ENCODE measurements around the gene PEX7. TPM values are rescaled to one million over a fixed set of nuclear protein-coding genes. Genes with fewer than 3 reads are reported as not detected.
"Not testable (repeated sequence)": the region's sequence is repeated elsewhere in the genome, so short reads cannot be mapped to it uniquely, and the experiment has no call there.

The PEX7 gene
- total RNA-seq, result 5.0 and 5.4 TPM in 2 replicates

GRCh38 chr6:136822376-136823127, at the start of gene PEX7:
Gene PEX7 (plus strand): TSS chr6:136822592. CDS start chr6:136822666, 74 bp downstream.
- peak; percentile 93 to 94 for DNase-seq (ENCODE audit: low read depth in 2 of 2)

- DNase-seq (ENCODE audit: low read depth in 2 of 2), result no peak
Observed at GRCh38 chr6:136772685-136773472, 49.5 kb upstream of the PEX7 start.

- DNase-seq (ENCODE audit: low read depth in 2 of 2), result no peak
Observed at GRCh38 chr6:136773473-136773796, 49.0 kb upstream of the PEX7 start.

GRCh38 chr6:136774228-136775041, 48.0 kb upstream of the PEX7 start:
- peak in 1 of 2 donors; percentile 64 for DNase-seq (ENCODE audit: low read depth in 2 of 2)

- DNase-seq (ENCODE audit: low read depth in 2 of 2), result no peak
Observed at GRCh38 chr6:136775081-136775480, 47.3 kb upstream of the PEX7 start.

- DNase-seq (ENCODE audit: low read depth in 2 of 2), result no peak
Observed at GRCh38 chr6:136775548-136775947, 46.8 kb upstream of the PEX7 start.

- DNase-seq (ENCODE audit: low read depth in 2 of 2), result no peak
Observed at GRCh38 chr6:136777651-136778050, 44.7 kb upstream of the PEX7 start.

GRCh38 chr6:136779682-136780081, 42.7 kb upstream of the PEX7 start:
- DNase-seq (ENCODE audit: low read depth in 2 of 2), result no peak

GRCh38 chr6:136780972-136781371, 41.4 kb upstream of the PEX7 start:
- no peak for DNase-seq (ENCODE audit: low read depth in 2 of 2)

- DNase-seq (ENCODE audit: low read depth in 2 of 2), result peak; percentile 75 to 81
Observed at GRCh38 chr6:136782021-136782770, 40.2 kb upstream of the PEX7 start.

GRCh38 chr6:136783021-136783420, 39.4 kb upstream of the PEX7 start:
- no peak for DNase-seq (ENCODE audit: low read depth in 2 of 2)

- DNase-seq (ENCODE audit: low read depth in 2 of 2), result peak in 1 of 2 donors; percentile 31
Observed at GRCh38 chr6:136783495-136784270, 38.7 kb upstream of the PEX7 start.

GRCh38 chr6:136784271-136784664, 38.1 kb upstream of the PEX7 start:
- DNase-seq (ENCODE audit: low read depth in 2 of 2), result no peak

GRCh38 chr6:136784910-136785746, 37.3 kb upstream of the PEX7 start:
- peak; percentile 25 to 92 for DNase-seq (ENCODE audit: low read depth in 2 of 2)

- no peak for DNase-seq (ENCODE audit: low read depth in 2 of 2)
Observed at GRCh38 chr6:136786658-136787057, 35.7 kb upstream of the PEX7 start.

GRCh38 chr6:136787726-136788068, 34.7 kb upstream of the PEX7 start:
- no peak for DNase-seq (ENCODE audit: low read depth in 2 of 2)

GRCh38 chr6:136788069-136788902, 34.1 kb upstream of the PEX7 start:
- DNase-seq (ENCODE audit: low read depth in 2 of 2), result peak in 1 of 2 donors; percentile 75

GRCh38 chr6:136789440-136789839, 33.0 kb upstream of the PEX7 start:
- not testable (repeated sequence) for DNase-seq (ENCODE audit: low read depth in 2 of 2)
